Heart right ventricle (tissue), 16 donors: ENCODE data around the gene TIMM21. TPM values are rescaled to one million over a fixed set of nuclear protein-coding genes. Genes with fewer than 3 reads are reported as not detected.

Source experiments
- ATAC-seq, 8 donors: fragments of 200-7000 bp; cut with Tn5 transposase; one replicate each; pipeline ENCODE4 v1.9.1; 2020; ENCODE audit warnings: mild to moderate bottlenecking in 8 of 8, moderate library complexity in 8 of 8, moderate number of reproducible peaks in 1 of 8
- DNase-seq, 2 donors: peaks; one replicate each; pipeline ENCODE4 v3.0.0-alpha.2; 2020
- H3K27ac ChIP-seq, 10 donors: fragments of 200-600 bp; sonication (generic) in 2 of 10; one replicate each; pipeline versions ENCODE4 v1.5.0 to v1.8.0; 2020 to 2022; ENCODE audit warnings: mild to moderate bottlenecking in 3 of 10
- H3K27me3 ChIP-seq, 7 donors: fragments of 200-600 bp; one replicate each; pipeline ENCODE4 v1.8.0; 2021 to 2022; ENCODE audit warnings: mild to moderate bottlenecking in 2 of 7
- H3K36me3 ChIP-seq, 9 donors: fragments of 200-600 bp; sonication (generic) in 1 of 9; one replicate each; pipeline versions ENCODE4 v1.5.0 to v1.8.0; 2020 to 2022; ENCODE audit warnings: mild to moderate bottlenecking in 2 of 9
- H3K4me1 ChIP-seq, 9 donors: fragments of 200-600 bp; sonication (generic) in 1 of 9; one replicate each; pipeline versions ENCODE4 v1.5.0 to v1.8.0; 2020 to 2022; ENCODE audit warnings: mild to moderate bottlenecking in 4 of 9
- H3K4me3 ChIP-seq, 10 donors: fragments of 200-600 bp; sonication (generic) in 2 of 10; one replicate each; pipeline versions ENCODE4 v1.5.0 to v1.8.0; 2020 to 2022; ENCODE audit warnings: mild to moderate bottlenecking in 7 of 10, moderate library complexity in 2 of 10
- H3K9me3 ChIP-seq, 11 donors: fragments of 200-600 bp in 10 of 11; sonication (generic) in 2 of 11; one replicate each; pipeline versions ENCODE4 v1.5.0 to v1.8.0; 2013 to 2022; ENCODE audit warnings: mild to moderate bottlenecking in 2 of 11, control low read depth in 1 of 11, moderate library complexity in 1 of 11
- WGBS, 2 donors: extraction: QIAGEN DNeasy Blood & Tissue Kit; methylation state at CpG; one replicate each; pipeline ENCODE4 v1.1.7; 2013; ENCODE audit warnings: inconsistent platforms in 1 of 2; 5-methylcytosine and 5-hydroxymethylcytosine counted together
- intact Hi-C, 10 donors: fragments of 100-400 bp; cut with DNase I; formaldehyde crosslinking; loops; one replicate each; pipeline versions ENCODE4 v1.11.1 to v1.14.2; 2022
- polyA plus RNA-seq, 2 donors: library from polyadenylated mRNA; stranded (reverse); fragments of 200-250 nt; gene quantifications; one replicate each; pipeline ENCODE4 v1.2.3, GENCODE V29; 2013
- total RNA-seq, 10 donors: library from RNA; stranded (reverse); fragmentation: NEBNext Ultra II Directional in 3 of 10; extraction: Animal tissue kit (Norgen Biotek cat#: 25700) in 3 of 10; gene quantifications; one replicate each; pipeline versions ENCODE4 v1.2.1 to v1.2.4, GENCODE V29; 2021 to 2023
- TF ChIP-seq, protein P1 (sequence below), 9 donors: fragments of 200-600 bp; sonication (generic) in 2 of 9; IDR thresholded peaks; one replicate each; pipeline versions ENCODE4 v1.5.0 to v1.8.0; 2021 to 2022; ENCODE audit warnings: antibody characterized with exemption in 9 of 9, mild to moderate bottlenecking in 5 of 9, moderate library complexity in 1 of 9
- donor health status: Arrhythmogenic right ventricular cardiomyopathy.
- donor health status: ischemic (EF 13 %, LVEDD 7.1; RV severe dilation, severe dysfunction).
- donor health status: healthy with polysubstance abuse.
- donor health status: DM: no; HTN: yes; CAD: no.
- donor health status: DM: no; HTN: no; CAD: no.
- donor health status: ischemic (EF 25% LVEDD 6.9; RV normal size, moderate dysfunction).
- donor health status: ischemic (EF 25% LVEDD 5.7; RV mildly dilated, moderate dysfunction).
- donor health status: healthy.
- donor health status: DM: yes; HTN: yes; CAD: no.
- donor health status: Ischemic cardiomyopathy.
- donor health status: ischemic (EF 35%, LVEDD 5.7; RV mildly dilated, moderate dysfunction).
- donor health status: nonischemic (EF 11% LVEDD 7.7; RV severe dilation, severe dysfunction).
- donor health status: DM: yes; HTN: yes; CAD: no.
- donor health status: PGD.
- donor health status: ischemic (EF 29% LVEDD 5.4; RV normal size, mild dysfunction).
- donor health status: nonischemic (EF 23%, LVEDD 6.1; RV moderate dilation, normal function).

The TIMM21 gene
- total and polyA plus RNA-seq, 12 donors: 64.4 to 141 (median 120) TPM

DNA sequence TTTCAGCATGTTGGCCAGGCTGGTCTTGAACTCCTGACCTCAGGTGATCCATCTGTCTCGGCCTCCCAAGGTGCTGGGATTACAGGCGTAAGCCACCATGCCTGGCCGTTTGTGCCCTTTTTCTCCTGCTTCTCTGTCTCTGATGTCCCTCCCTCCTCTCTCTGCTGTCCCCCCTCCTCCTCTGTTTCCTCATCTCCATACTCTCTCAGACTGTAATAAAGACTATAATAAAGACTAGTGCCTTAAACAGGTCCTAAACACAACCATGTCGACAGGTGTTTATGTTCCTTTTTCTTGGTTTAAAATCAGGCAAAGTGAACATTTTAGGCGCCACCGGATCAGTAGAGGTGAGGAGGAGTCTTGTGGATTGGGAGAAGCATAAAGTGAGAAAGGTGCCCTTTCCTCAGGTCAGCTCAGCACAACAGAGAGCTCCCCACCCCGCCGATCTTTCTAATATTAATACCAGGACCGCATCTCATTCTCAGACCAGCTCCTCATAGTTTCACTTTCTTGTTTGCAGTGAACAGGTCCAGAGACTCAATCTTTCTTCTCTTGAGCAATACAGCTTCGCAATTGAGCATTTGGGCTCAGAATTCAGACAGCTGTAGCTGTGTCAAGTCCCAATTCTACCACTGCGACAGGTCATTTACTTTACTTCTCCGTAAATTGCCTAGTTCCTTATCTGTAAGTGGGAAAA, 23.7 kb downstream of the TIMM21 start:
- Histone ChIP-seq H3K4me3 (peak overlapping the region in 1 of 10 donors; percentile 4), H3K27ac (no peak overlapping the region), H3K9me3 (no peaks in the 10 kb centered on the region), H3K27me3 (peaks cover 0 to 38% (median 11%) of the 10 kb centered on the region in 7 donors), H3K4me1 (no peaks in the 10 kb centered on the region), H3K36me3 (no peaks in the 10 kb centered on the region)
- ATAC-seq (no peak), DNase-seq (no peak)
- 64 to 80% methylated on average over 12 of the region's 12 CpGs for WGBS, 2 donors
- intact Hi-C loops: loop anchor here in 1 of 10 donors (10.0 kb wide), 1 partner anchor 57 kb away; no protein-coding TSS in a partner anchor
- TF ChIP-seq, protein P1, sequence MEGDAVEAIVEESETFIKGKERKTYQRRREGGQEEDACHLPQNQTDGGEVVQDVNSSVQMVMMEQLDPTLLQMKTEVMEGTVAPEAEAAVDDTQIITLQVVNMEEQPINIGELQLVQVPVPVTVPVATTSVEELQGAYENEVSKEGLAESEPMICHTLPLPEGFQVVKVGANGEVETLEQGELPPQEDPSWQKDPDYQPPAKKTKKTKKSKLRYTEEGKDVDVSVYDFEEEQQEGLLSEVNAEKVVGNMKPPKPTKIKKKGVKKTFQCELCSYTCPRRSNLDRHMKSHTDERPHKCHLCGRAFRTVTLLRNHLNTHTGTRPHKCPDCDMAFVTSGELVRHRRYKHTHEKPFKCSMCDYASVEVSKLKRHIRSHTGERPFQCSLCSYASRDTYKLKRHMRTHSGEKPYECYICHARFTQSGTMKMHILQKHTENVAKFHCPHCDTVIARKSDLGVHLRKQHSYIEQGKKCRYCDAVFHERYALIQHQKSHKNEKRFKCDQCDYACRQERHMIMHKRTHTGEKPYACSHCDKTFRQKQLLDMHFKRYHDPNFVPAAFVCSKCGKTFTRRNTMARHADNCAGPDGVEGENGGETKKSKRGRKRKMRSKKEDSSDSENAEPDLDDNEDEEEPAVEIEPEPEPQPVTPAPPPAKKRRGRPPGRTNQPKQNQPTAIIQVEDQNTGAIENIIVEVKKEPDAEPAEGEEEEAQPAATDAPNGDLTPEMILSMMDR (IDR thresholded peaks at IDR 0.05): no peak

DNA sequence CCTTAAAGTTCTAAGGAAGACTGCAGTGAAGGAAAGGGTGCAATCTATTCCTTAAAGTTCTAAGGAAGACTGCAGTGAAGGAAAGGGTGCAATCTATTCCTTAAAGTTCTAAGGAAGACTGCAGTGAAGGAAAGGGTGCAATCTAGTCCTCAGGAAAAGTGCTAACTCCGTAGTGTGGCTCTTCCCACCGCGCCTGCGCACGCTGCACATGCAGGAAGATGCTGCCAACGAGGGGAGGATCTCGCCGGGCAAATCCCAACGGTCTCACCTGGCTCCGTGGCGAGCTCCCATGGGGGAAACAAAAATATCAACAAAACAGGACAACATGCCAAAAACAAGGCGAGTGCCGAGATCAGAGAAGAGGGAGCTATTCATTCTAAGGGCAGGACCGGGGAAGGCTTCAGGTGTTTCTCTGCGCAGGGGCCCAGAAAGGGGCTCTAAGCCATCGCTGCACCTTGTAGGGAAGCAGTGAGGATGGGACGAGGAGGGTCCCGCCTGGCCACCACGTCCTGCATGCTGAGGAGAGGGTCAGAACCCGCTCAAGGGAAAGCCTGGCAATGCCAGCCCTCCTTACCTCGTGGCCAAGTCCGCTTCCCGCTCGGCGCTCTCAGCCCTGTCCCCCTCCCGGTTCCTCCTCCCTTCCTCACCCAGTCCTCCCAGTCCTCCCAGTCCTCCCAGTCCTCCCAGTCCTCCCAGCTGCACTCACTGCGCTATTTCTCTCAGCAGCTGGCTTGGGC, 24.5 kb downstream of the TIMM21 start:
- ATAC-seq (no peak), DNase-seq (no peak)
- H3K9me3 ChIP-seq: no peaks in the 10 kb centered on the region
- intact Hi-C loops: loop anchor here in 1 of 10 donors (10.0 kb wide), 1 partner anchor 58 kb away; no protein-coding TSS in a partner anchor
- no peaks in the 10 kb centered on the region for H3K4me1 ChIP-seq
- H3K36me3 ChIP-seq: no peaks in the 10 kb centered on the region
- H3K27me3 ChIP-seq: peaks cover 0 to 40% (median 11%) of the 10 kb centered on the region in 7 donors
- no peak overlapping the region for H3K27ac ChIP-seq
- H3K4me3 ChIP-seq: no peak overlapping the region
- TF ChIP-seq, protein P1 (IDR thresholded peaks at IDR 0.05): no peak
- WGBS, 2 donors: 78 to 85% methylated on average over 27 of the region's 27 CpGs

DNA sequence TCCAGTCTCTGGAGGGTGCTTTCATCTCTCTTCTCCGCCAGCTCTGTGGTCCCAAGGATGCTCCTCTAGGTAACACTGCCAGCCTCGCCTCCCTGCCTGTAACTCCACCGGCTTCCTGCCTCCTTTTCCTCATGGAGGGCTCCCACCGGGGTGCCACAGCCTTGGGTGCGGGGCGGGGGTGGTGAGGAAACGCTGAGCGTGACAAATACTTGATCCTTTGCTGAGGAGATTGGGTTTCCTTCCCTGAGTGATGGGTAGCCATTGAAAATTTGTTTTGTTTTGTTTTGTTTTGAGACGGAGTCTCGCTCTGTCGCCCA, 25.1 kb downstream of the TIMM21 start:
- intact Hi-C loops: loop anchor here in 1 of 10 donors (10.0 kb wide), 1 partner anchor 59 kb away; no protein-coding TSS in a partner anchor
- no peak for ATAC-seq
- no peak overlapping the region for H3K27ac ChIP-seq
- peaks cover 0 to 42% (median 11%) of the 10 kb centered on the region in 7 donors for H3K27me3 ChIP-seq
- H3K4me3 ChIP-seq: no peak overlapping the region
- 88 to 91% methylated on average over 11 of the region's 11 CpGs for WGBS, 2 donors
- H3K4me1 ChIP-seq: no peaks in the 10 kb centered on the region
- TF ChIP-seq, protein P1 (IDR thresholded peaks at IDR 0.05): no peak
- no peak for DNase-seq
- no peaks in the 10 kb centered on the region for H3K36me3 ChIP-seq
- H3K9me3 ChIP-seq: no peaks in the 10 kb centered on the region

DNA sequence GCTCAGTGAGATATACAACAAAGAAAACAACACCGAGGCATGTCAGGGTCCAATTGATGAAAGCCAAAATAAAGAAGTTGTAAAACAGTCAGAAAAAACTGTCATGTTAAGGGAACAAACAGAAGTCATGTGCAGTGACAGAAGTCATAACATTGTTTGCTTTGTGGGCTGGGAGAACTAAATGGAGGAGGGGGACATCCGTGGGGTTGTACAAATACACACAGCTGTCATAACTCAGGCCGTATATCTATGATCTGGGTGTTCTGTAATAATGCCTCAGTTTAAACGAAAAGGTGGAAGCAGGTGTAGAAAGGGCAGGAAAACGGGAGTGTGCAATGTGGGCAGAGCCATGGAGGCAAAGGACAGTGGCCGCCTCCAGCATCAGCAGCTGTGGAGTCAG, 27.3 kb downstream of the TIMM21 start:
- intact Hi-C loops: loop anchor here in 1 of 10 donors (10.0 kb wide), 1 partner anchor 61 kb away; no protein-coding TSS in a partner anchor

More for the DNA sequence above, 27.3 kb downstream of the TIMM21 start:
- Histone ChIP-seq H3K36me3 (no peaks in the 10 kb centered on the region), H3K4me1 (no peaks in the 10 kb centered on the region), H3K27ac (no peak overlapping the region), H3K4me3 (no peak overlapping the region), H3K9me3 (peaks cover 0 to 6% (median 0%) of the 10 kb centered on the region in 11 donors), H3K27me3 (peaks cover 0 to 42% (median 11%) of the 10 kb centered on the region in 7 donors)
- ATAC-seq (no peak), DNase-seq (no peak)
- TF ChIP-seq, protein P1 (IDR thresholded peaks at IDR 0.05): no peak
- WGBS, 2 donors: 74 to 76% methylated on average over 6 of the region's 6 CpGs
